Stimulated activated CD8-positive, alpha-beta memory T cell treated with anti-CD3 and anti-CD28 coated beads, Interleukin-4, amount 100 ng/mL, for 1 hour (primary cell): ENCODE results near the gene CALCOCO1.

ENCODE experiments used
- DNase-seq, 2 donors: peaks; one replicate each; pipeline ENCODE4 v3.0.0-alpha.2; 2020; ENCODE audit warnings: low read depth in 2 of 2, low spot score in 1 of 2

Gene CALCOCO1

DNA sequence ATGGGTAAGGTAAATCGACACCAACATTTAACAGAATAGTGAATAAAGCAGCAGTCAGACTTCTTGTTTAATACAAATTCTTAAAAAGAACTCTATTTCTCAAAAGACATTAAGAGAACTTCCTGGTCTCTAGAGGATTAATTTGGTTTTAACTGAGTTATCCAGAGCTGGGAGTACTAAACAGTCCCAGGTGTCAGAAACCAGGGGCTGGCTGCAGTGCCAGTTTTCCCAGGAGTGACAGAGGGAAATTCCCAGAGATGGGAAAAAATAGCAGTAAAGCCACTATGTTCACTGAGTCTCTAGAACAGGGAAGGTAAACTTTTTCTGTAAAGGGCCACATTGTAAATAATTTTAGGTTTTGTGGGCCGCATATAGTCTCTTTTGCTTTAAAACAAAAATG is 60.2 kb downstream of the CALCOCO1 start:
- DNase-seq, result no peak

DNA sequence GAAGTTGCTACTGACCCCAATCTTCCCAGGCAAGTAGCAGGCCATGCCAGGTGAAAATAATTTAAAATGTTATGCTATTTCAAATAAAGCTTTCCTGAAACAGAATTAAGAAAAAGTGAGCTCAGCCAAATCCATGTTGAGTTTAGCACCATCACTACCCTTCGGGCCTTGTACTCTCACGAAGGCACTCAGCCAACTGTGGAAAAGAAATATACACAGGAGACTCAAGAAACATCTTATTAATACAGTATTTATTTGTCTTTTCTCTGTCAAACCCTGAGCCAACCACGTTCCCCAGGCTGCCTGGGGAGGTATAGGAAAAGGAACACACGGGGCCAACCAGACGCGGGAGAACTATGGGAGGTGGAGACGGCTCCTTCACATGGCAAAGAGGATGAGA is 62.3 kb downstream of the CALCOCO1 start:
- DNase-seq, result no peak

DNA sequence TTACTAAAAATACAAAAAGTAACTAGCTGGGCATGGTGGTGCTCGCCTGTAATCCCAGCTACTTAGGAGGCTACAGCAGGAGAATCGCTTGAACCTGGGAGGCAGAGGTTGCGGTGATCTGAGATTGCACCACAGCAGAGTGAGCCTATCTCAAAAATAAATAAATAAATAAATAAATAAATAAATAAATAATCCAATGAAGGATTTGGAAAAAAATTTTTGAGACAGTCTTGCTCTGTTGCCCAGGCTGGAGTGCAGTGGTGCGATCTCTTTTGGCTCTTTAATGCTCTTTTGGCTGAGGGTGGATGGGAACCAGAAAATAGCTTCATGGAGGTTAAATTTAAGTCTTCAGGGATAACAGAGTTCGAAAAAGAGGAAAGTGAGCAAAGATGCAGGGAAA is 63.1 kb downstream of the CALCOCO1 start:
- no peak for DNase-seq

DNA sequence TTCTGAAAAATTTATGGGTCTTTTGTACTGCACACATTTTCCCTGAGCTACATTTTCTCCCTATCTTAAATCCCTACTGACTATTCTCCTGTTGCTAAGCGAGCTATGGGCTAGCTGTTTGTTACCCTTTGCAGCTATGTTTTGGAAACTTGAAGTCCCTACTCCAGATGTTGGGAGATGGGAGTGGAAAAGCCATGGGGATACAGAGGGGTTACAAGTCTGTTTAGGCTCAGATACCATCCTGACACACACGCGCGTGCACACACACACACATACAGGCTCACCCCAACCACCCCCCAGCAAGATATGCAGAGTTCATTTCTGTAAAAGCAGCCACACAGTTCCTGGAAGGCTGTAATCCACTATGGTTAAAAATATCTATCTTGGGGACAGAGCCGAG is 67.2 kb downstream of the CALCOCO1 start:
- no peak for DNase-seq

DNA sequence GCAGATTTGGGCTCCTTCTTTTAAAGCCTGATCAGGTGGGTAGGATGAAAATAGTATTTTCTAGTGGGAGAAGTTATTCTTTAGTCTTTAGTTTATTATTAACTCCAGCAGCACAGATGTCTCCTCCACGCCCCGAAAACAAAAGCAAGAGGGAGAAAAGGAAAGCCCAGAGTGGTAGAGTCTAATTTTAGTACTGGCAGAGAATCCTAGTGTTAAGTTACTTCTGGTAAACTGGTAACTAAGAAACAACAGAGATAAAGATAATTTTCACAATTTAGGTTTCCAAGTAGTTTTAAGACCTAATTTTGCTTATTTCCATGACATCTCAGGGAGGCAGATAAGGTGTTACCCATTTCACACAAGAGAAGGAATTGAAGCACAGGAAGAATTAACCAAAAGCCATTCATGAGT is 67.7 kb downstream of the CALCOCO1 start:
- DNase-seq, result no peak

DNA sequence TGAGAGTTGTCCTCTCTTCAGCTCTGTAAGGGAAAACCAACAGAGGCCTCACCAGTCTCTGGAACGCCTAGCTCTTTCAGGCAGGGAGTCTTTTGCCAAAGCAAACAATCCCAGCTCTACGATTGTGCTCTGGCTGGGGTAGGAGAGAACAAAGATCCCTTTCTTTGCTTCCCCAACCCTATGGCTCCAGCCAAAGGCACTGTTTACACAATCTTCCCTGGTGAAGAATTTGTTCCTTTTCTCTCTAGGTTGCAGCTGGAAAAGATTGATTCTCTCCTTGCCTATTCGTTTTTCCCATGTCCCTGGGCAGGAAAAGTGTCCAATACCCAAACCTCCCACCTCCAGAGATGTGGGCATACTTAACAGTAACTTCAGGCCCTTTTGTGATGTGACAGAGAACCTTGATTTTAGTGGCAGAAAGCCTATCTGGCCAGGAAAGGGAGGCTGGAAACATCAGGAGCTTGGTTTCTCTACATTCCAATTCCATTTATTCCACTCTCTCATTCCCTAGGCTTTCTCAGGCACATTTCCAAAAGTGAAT is 68.2 kb downstream of the CALCOCO1 start:
- no peak for DNase-seq
